ENCODE data around the gene ARHGDIG. TPM values are rescaled to one million over a fixed set of nuclear protein-coding genes. Genes with fewer than 3 reads are reported as not detected.

ARHGDIG gene
- total RNA-seq, 2 donors from 2014 or later, result not detected

- Mint-ChIP-seq H3K36me3 (ENCODE audit: low read depth) (no peaks in the 10 kb centered on the region), H3K4me3 (no peak overlapping the region), H3K4me1 (no peaks in the 10 kb centered on the region), H3K9me3 (no peaks in the 10 kb centered on the region), H3K27me3 (peaks cover 3% of the 10 kb centered on the region), H3K27ac (no peak overlapping the region)
- no peak for ATAC-seq (replicated peaks)
Observed at GRCh38 chr16:280991-281659, 734 bp downstream of the ARHGDIG start.

- no peaks in the 10 kb centered on the region for H3K27me3 Mint-ChIP-seq
- no peak overlapping the region for H3K27ac Mint-ChIP-seq
- H3K4me3 Mint-ChIP-seq, result no peak overlapping the region
- no peaks in the 10 kb centered on the region for H3K36me3 Mint-ChIP-seq (ENCODE audit: low read depth)
- no peak for ATAC-seq (replicated peaks)
- no peaks in the 10 kb centered on the region for H3K4me1 Mint-ChIP-seq
- H3K9me3 Mint-ChIP-seq, result no peaks in the 10 kb centered on the region
Observed at GRCh38 chr16:281660-282255, 1.4 kb downstream of the ARHGDIG start.

GRCh38 chr16:282491-282890 lies 2.1 kb downstream of the ARHGDIG start:
- ATAC-seq (replicated peaks), result no peak
- Mint-ChIP-seq H3K9me3 (no peaks in the 10 kb centered on the region), H3K27me3 (no peaks in the 10 kb centered on the region)

GRCh38 chr16:283033-283805 lies 2.8 kb downstream of the ARHGDIG start, which contains the start of gene PDIA2:
Gene PDIA2, plus strand, starts transcription at chr16:283164. Its CDS starts 6 bp downstream, at chr16:283170.
- no peak for ATAC-seq (replicated peaks)
- no peaks in the 10 kb centered on the region for H3K9me3 Mint-ChIP-seq
- no peaks in the 10 kb centered on the region for H3K27me3 Mint-ChIP-seq
- H3K27ac Mint-ChIP-seq, result no peak within 1 kb of the TSS
- no peak within 1 kb of the TSS for H3K4me3 Mint-ChIP-seq
- peaks cover 6% of the 10 kb centered on the region for H3K36me3 Mint-ChIP-seq (ENCODE audit: low read depth)
- no peaks in the 10 kb centered on the region for H3K4me1 Mint-ChIP-seq

More at GRCh38 chr16:282491-282890, 2.1 kb downstream of the ARHGDIG start:
- Mint-ChIP-seq H3K4me1 (no peaks in the 10 kb centered on the region), H3K4me3 (no peak overlapping the region), H3K36me3 (ENCODE audit: low read depth) (no peaks in the 10 kb centered on the region), H3K27ac (no peak overlapping the region)

GRCh38 chr16:284204-285120 lies 4.1 kb downstream of the ARHGDIG start:
- no peak for ATAC-seq (replicated peaks)
- H3K9me3 Mint-ChIP-seq, result no peaks in the 10 kb centered on the region
- no peaks in the 10 kb centered on the region for H3K27me3 Mint-ChIP-seq
- no peak overlapping the region for H3K4me3 Mint-ChIP-seq
- H3K27ac Mint-ChIP-seq, result no peak overlapping the region
- H3K36me3 Mint-ChIP-seq (ENCODE audit: low read depth), result peaks cover 12% of the 10 kb centered on the region
- no peaks in the 10 kb centered on the region for H3K4me1 Mint-ChIP-seq

GRCh38 chr16:285146-286055 lies 5.0 kb downstream of the ARHGDIG start:
- no peaks in the 10 kb centered on the region for H3K9me3 Mint-ChIP-seq
- H3K27me3 Mint-ChIP-seq, result no peaks in the 10 kb centered on the region
- no peak overlapping the region for H3K27ac Mint-ChIP-seq
- ATAC-seq (replicated peaks), result no peak
- H3K4me3 Mint-ChIP-seq, result no peak overlapping the region
- peaks cover 12% of the 10 kb centered on the region for H3K36me3 Mint-ChIP-seq (ENCODE audit: low read depth)
- no peaks in the 10 kb centered on the region for H3K4me1 Mint-ChIP-seq

- no peaks in the 10 kb centered on the region for H3K27me3 Mint-ChIP-seq
- no peaks in the 10 kb centered on the region for H3K4me1 Mint-ChIP-seq
- H3K27ac Mint-ChIP-seq, result no peak overlapping the region
- peaks cover 14% of the 10 kb centered on the region for H3K36me3 Mint-ChIP-seq (ENCODE audit: low read depth)
- no peak overlapping the region for H3K4me3 Mint-ChIP-seq
- ATAC-seq (replicated peaks), result no peak
- no peaks in the 10 kb centered on the region for H3K9me3 Mint-ChIP-seq
Observed at GRCh38 chr16:286491-287297, 6.3 kb downstream of the ARHGDIG start.

GRCh38 chr16:287298-287811 lies 7.0 kb downstream of the ARHGDIG start:
- no peak overlapping the region for H3K4me3 Mint-ChIP-seq
- H3K36me3 Mint-ChIP-seq (ENCODE audit: low read depth), result peaks cover 19% of the 10 kb centered on the region
- no peak for ATAC-seq (replicated peaks)
- no peak overlapping the region for H3K27ac Mint-ChIP-seq
- no peaks in the 10 kb centered on the region for H3K4me1 Mint-ChIP-seq
- no peaks in the 10 kb centered on the region for H3K9me3 Mint-ChIP-seq
- no peaks in the 10 kb centered on the region for H3K27me3 Mint-ChIP-seq

- H3K36me3 Mint-ChIP-seq (ENCODE audit: low read depth), result peaks cover 25% of the 10 kb centered on the region
- no peak overlapping the region for H3K27ac Mint-ChIP-seq
- no peak for ATAC-seq (replicated peaks)
- no peaks in the 10 kb centered on the region for H3K27me3 Mint-ChIP-seq
- no peak overlapping the region for H3K4me3 Mint-ChIP-seq
- H3K9me3 Mint-ChIP-seq, result no peaks in the 10 kb centered on the region
- H3K4me1 Mint-ChIP-seq, result no peaks in the 10 kb centered on the region
Observed at GRCh38 chr16:287981-288920, 7.9 kb downstream of the ARHGDIG start.

GRCh38 chr16:289395-289997 lies 9.1 kb downstream of the ARHGDIG start:
- Mint-ChIP-seq H3K4me1 (no peaks in the 10 kb centered on the region), H3K27ac (no peak overlapping the region), H3K9me3 (no peaks in the 10 kb centered on the region), H3K27me3 (no peaks in the 10 kb centered on the region), H3K4me3 (no peak overlapping the region), H3K36me3 (ENCODE audit: low read depth) (peaks cover 34% of the 10 kb centered on the region)
- ATAC-seq (replicated peaks), result no peak

GRCh38 chr16:290015-290680 lies 9.8 kb downstream of the ARHGDIG start:
- peaks cover 34% of the 10 kb centered on the region for H3K36me3 Mint-ChIP-seq (ENCODE audit: low read depth)
- H3K9me3 Mint-ChIP-seq, result no peaks in the 10 kb centered on the region
- no peak for ATAC-seq (replicated peaks)
- no peak overlapping the region for H3K4me3 Mint-ChIP-seq
- H3K27me3 Mint-ChIP-seq, result no peaks in the 10 kb centered on the region
- no peak overlapping the region for H3K27ac Mint-ChIP-seq
- no peaks in the 10 kb centered on the region for H3K4me1 Mint-ChIP-seq

Data from activated T-helper 17 cell treated with anti-CD3 and anti-CD28 coated beads, Interleukin-2, amount 50 U/mL, for 72 hours (primary cell).